Activated CD4-positive, alpha-beta memory T cell treated with anti-CD3 and anti-CD28 coated beads for 36 hours (primary cell): ENCODE results near the gene POU2AF3. TPM values are rescaled to one million over a fixed set of nuclear protein-coding genes. Genes with fewer than 3 reads are reported as not detected.
"Not testable (repeated sequence)": the region's sequence is repeated elsewhere in the genome, so short reads cannot be mapped to it uniquely, and the experiment has no call there.

Experiments used
- CTCF ChIA-PET: fragments of 350-600 bp; sonication (Branson Sonifier 250); formaldehyde crosslinking; loops from one replicate; lab custom pipeline; 2021; ENCODE audit warnings: antibody characterized with exemption, inconsistent platforms; lab: Charles Lee
- POLR2A ChIA-PET: fragments of 350-600 bp; sonication (Branson Sonifier 250); formaldehyde crosslinking; loops from one replicate; lab custom pipeline; 2021; ENCODE audit warnings: antibody characterized with exemption; lab: Charles Lee
- DNase-seq: peaks from one replicate; pipeline ENCODE4 v3.0.0-alpha.2; 2020
- H3K27ac Mint-ChIP-seq: one replicate; pipeline ENCODE4 v1.8.0; 2021; ENCODE audit warnings: mixed read lengths
- H3K27me3 Mint-ChIP-seq: one replicate; pipeline ENCODE4 v1.8.0; 2021; ENCODE audit warnings: mixed read lengths
- H3K36me3 Mint-ChIP-seq: one replicate; pipeline ENCODE4 v1.8.0; 2021; ENCODE audit warnings: mixed read lengths
- H3K4me1 Mint-ChIP-seq: one replicate; pipeline ENCODE4 v1.8.0; 2021; ENCODE audit warnings: low read depth, mixed read lengths
- H3K4me3 Mint-ChIP-seq: one replicate; pipeline ENCODE4 v1.8.0; 2021; ENCODE audit warnings: mild to moderate bottlenecking, mixed read lengths
- H3K9me3 Mint-ChIP-seq: one replicate; pipeline ENCODE4 v1.8.0; 2021; ENCODE audit warnings: mixed read lengths
- intact Hi-C: fragments of 100-400 bp; cut with micrococcal nuclease; formaldehyde crosslinking; loops from one replicate; pipeline ENCODE4 v1.15.1; 2023
- total RNA-seq, 2 experiments: library from RNA; stranded (reverse); gene quantifications; one replicate each; pipeline ENCODE4 v1.2.3, GENCODE V29; 2021

The POU2AF3 gene
- not detected for total RNA-seq

GRCh38 chr11:111298413-111299100 is at the start of gene POU2AF3:
Gene POU2AF3 (plus strand): TSS chr11:111298546. CDS start chr11:111298582, 36 bp downstream.
- Mint-ChIP-seq H3K9me3 (no peaks in the 10 kb centered on the region), H3K4me1 (peaks cover 2% of the 10 kb centered on the region), H3K36me3 (no peaks in the 10 kb centered on the region), H3K27ac (no peak within 1 kb of the TSS), H3K4me3 (peak within 1 kb of the TSS; percentile 24), H3K27me3 (peaks cover 25% of the 10 kb centered on the region)
- ChIA-PET CTCF (interaction anchor here (0.6 to 1.3 kb wide), 4 partner anchors 8 to 124 kb away, joined by 3 to 5 read pairs (median 3); no protein-coding TSS in a partner anchor), POLR2A (no interaction called here)
- intact Hi-C loops = no loop called here
- DNase-seq = no peak

- no peak for DNase-seq
- Mint-ChIP-seq H3K36me3 (no peaks in the 10 kb centered on the region), H3K9me3 (no peaks in the 10 kb centered on the region), H3K4me3 (no peak overlapping the region), H3K27me3 (peaks cover 19% of the 10 kb centered on the region), H3K27ac (no peak overlapping the region), H3K4me1 (no peaks in the 10 kb centered on the region)
- POLR2A ChIA-PET = no interaction called here
- intact Hi-C loops = no loop called here
- CTCF ChIA-PET = interaction anchor here (1.0 kb wide), 1 partner anchor 27 kb away, joined by 3 read pairs; no protein-coding TSS in a partner anchor
Measured at GRCh38 chr11:111250936-111251335, 47.4 kb upstream of the POU2AF3 start.

GRCh38 chr11:111253131-111253530 is 45.2 kb upstream of the POU2AF3 start:
- POLR2A ChIA-PET = interaction anchor here (0.5 kb wide), 1 partner anchor 184 kb away, joined by 3 read pairs; no protein-coding TSS in a partner anchor
- H3K4me1 Mint-ChIP-seq = no peaks in the 10 kb centered on the region

GRCh38 chr11:111253630-111254029 is 44.7 kb upstream of the POU2AF3 start:
- Mint-ChIP-seq H3K36me3 (no peaks in the 10 kb centered on the region), H3K4me1 (no peaks in the 10 kb centered on the region), H3K27ac (no peak overlapping the region), H3K9me3 (no peaks in the 10 kb centered on the region), H3K27me3 (peaks cover 22% of the 10 kb centered on the region), H3K4me3 (no peak overlapping the region)
- ChIA-PET POLR2A (no interaction called here), CTCF (no interaction called here)
- DNase-seq = no peak
- intact Hi-C loops = no loop called here

More at GRCh38 chr11:111253131-111253530, 45.2 kb upstream of the POU2AF3 start:
- Mint-ChIP-seq H3K27me3 (peaks cover 24% of the 10 kb centered on the region), H3K27ac (no peak overlapping the region), H3K36me3 (no peaks in the 10 kb centered on the region), H3K9me3 (no peaks in the 10 kb centered on the region), H3K4me3 (no peak overlapping the region)
- CTCF ChIA-PET = no interaction called here
- intact Hi-C loops = no loop called here
- DNase-seq = no peak

GRCh38 chr11:111258046-111258445 is 40.3 kb upstream of the POU2AF3 start:
- no peaks in the 10 kb centered on the region for H3K4me1 Mint-ChIP-seq
- POLR2A ChIA-PET = no interaction called here
- no peak overlapping the region for H3K27ac Mint-ChIP-seq
- H3K4me3 Mint-ChIP-seq = no peak overlapping the region
- peaks cover 23% of the 10 kb centered on the region for H3K27me3 Mint-ChIP-seq
- DNase-seq = no peak
- H3K9me3 Mint-ChIP-seq = no peaks in the 10 kb centered on the region
- intact Hi-C loops = no loop called here
- CTCF ChIA-PET = no interaction called here
- H3K36me3 Mint-ChIP-seq = no peaks in the 10 kb centered on the region

GRCh38 chr11:111259896-111260295 is 38.5 kb upstream of the POU2AF3 start:
- POLR2A ChIA-PET = no interaction called here
- DNase-seq = no peak
- CTCF ChIA-PET = no interaction called here
- Mint-ChIP-seq H3K27me3 (peaks cover 24% of the 10 kb centered on the region), H3K27ac (no peak overlapping the region), H3K9me3 (no peaks in the 10 kb centered on the region), H3K4me1 (no peaks in the 10 kb centered on the region), H3K36me3 (no peaks in the 10 kb centered on the region), H3K4me3 (no peak overlapping the region)
- intact Hi-C loops = no loop called here

- peaks cover 24% of the 10 kb centered on the region for H3K27me3 Mint-ChIP-seq
- no peaks in the 10 kb centered on the region for H3K36me3 Mint-ChIP-seq
- POLR2A ChIA-PET = no interaction called here
- H3K4me3 Mint-ChIP-seq = no peak overlapping the region
- H3K9me3 Mint-ChIP-seq = no peaks in the 10 kb centered on the region
- no peak overlapping the region for H3K27ac Mint-ChIP-seq
- H3K4me1 Mint-ChIP-seq = no peaks in the 10 kb centered on the region
- CTCF ChIA-PET = interaction anchor here (1.2 to 3.0 kb wide), 3 partner anchors 14 to 168 kb away, joined by 3 to 22 read pairs (median 5); no protein-coding TSS in a partner anchor
- DNase-seq = no peak
- intact Hi-C loops = no loop called here
Measured at GRCh38 chr11:111260811-111261210, 37.5 kb upstream of the POU2AF3 start.

- Mint-ChIP-seq H3K4me1 (no peaks in the 10 kb centered on the region), H3K27ac (no peak overlapping the region), H3K36me3 (no peaks in the 10 kb centered on the region), H3K27me3 (peaks cover 14% of the 10 kb centered on the region), H3K4me3 (no peak overlapping the region), H3K9me3 (no peaks in the 10 kb centered on the region)
- no peak for DNase-seq
- intact Hi-C loops = no loop called here
- ChIA-PET POLR2A (no interaction called here), CTCF (interaction anchor here (1.7 kb wide), 1 partner anchor 158 kb away, joined by 4 read pairs; no protein-coding TSS in a partner anchor)
Measured at GRCh38 chr11:111264646-111265045, 33.7 kb upstream of the POU2AF3 start.

GRCh38 chr11:111265421-111265820 is 32.9 kb upstream of the POU2AF3 start:
- Mint-ChIP-seq H3K9me3 (no peaks in the 10 kb centered on the region), H3K27me3 (peaks cover 11% of the 10 kb centered on the region), H3K36me3 (no peaks in the 10 kb centered on the region), H3K4me3 (no peak overlapping the region), H3K27ac (no peak overlapping the region), H3K4me1 (no peaks in the 10 kb centered on the region)
- intact Hi-C loops = no loop called here
- ChIA-PET POLR2A (no interaction called here), CTCF (interaction anchor here (1.7 kb wide), 1 partner anchor 157 kb away, joined by 4 read pairs; no protein-coding TSS in a partner anchor)
- DNase-seq = no peak

GRCh38 chr11:111268303-111268702 is 30.0 kb upstream of the POU2AF3 start:
- POLR2A ChIA-PET, intact Hi-C loops: not testable (repeated sequence)
- CTCF ChIA-PET = interaction anchor here (2.0 kb wide), 1 partner anchor 161 kb away, joined by 7 read pairs; no protein-coding TSS in a partner anchor

GRCh38 chr11:111269146-111269868 is 29.0 kb upstream of the POU2AF3 start:
- peaks cover 10% of the 10 kb centered on the region for H3K27me3 Mint-ChIP-seq
- H3K27ac Mint-ChIP-seq = no peak overlapping the region
- H3K9me3 Mint-ChIP-seq = no peaks in the 10 kb centered on the region
- intact Hi-C loops = no loop called here
- H3K36me3 Mint-ChIP-seq = no peaks in the 10 kb centered on the region
- POLR2A ChIA-PET = no interaction called here
- H3K4me1 Mint-ChIP-seq = peaks cover 4% of the 10 kb centered on the region
- H3K4me3 Mint-ChIP-seq = no peak overlapping the region
- no peak for DNase-seq
- CTCF ChIA-PET = interaction anchor here (2.0 kb wide), 1 partner anchor 160 kb away, joined by 7 read pairs; no protein-coding TSS in a partner anchor

More at GRCh38 chr11:111268303-111268702, 30.0 kb upstream of the POU2AF3 start:
- not testable (repeated sequence) for H3K36me3 Mint-ChIP-seq, H3K4me1 Mint-ChIP-seq, H3K9me3 Mint-ChIP-seq, H3K4me3 Mint-ChIP-seq, H3K27ac Mint-ChIP-seq, DNase-seq
- H3K27me3 Mint-ChIP-seq = peaks cover 11% of the 10 kb centered on the region

- Mint-ChIP-seq H3K4me3 (no peak overlapping the region), H3K36me3 (no peaks in the 10 kb centered on the region), H3K9me3 (no peaks in the 10 kb centered on the region), H3K27ac (no peak overlapping the region), H3K4me1 (peaks cover 4% of the 10 kb centered on the region), H3K27me3 (peaks cover 10% of the 10 kb centered on the region)
- ChIA-PET CTCF (no interaction called here), POLR2A (no interaction called here)
- DNase-seq = no peak
- intact Hi-C loops = no loop called here
Measured at GRCh38 chr11:111272420-111272819, 25.9 kb upstream of the POU2AF3 start.
